ENCODE measurements around the gene P4HB. TPM values are rescaled to one million over a fixed set of nuclear protein-coding genes. Genes with fewer than 3 reads are reported as not detected.
"Not testable (repeated sequence)": the region's sequence is repeated elsewhere in the genome, so short reads cannot be mapped to it uniquely, and the experiment has no call there.

The P4HB gene
- total RNA-seq, 2 donors from 2014 or later: 506 to 602 TPM

GRCh38 chr17:81851423-81851822 lies 8.9 kb downstream of the P4HB start:
- Mint-ChIP-seq H3K27me3 (no peaks in the 10 kb centered on the region), H3K4me1 (no peaks in the 10 kb centered on the region), H3K4me3 (no peak overlapping the region), H3K36me3 (ENCODE audit: low read depth) (peaks cover 97% of the 10 kb centered on the region), H3K9me3 (no peaks in the 10 kb centered on the region), H3K27ac (no peak overlapping the region)
- no peak for ATAC-seq (replicated peaks)

- Mint-ChIP-seq H3K9me3 (no peaks in the 10 kb centered on the region), H3K4me3 (no peak overlapping the region), H3K27me3 (no peaks in the 10 kb centered on the region), H3K36me3 (ENCODE audit: low read depth) (peaks cover 94% of the 10 kb centered on the region), H3K27ac (no peak overlapping the region), H3K4me1 (no peaks in the 10 kb centered on the region)
- no peak for ATAC-seq (replicated peaks)
Observed at GRCh38 chr17:81849457-81849856, 10.9 kb downstream of the P4HB start.

GRCh38 chr17:81846743-81847689 lies 13.3 kb downstream of the P4HB start:
- no peaks in the 10 kb centered on the region for H3K9me3 Mint-ChIP-seq
- no peak for ATAC-seq (replicated peaks)
- no peak overlapping the region for H3K4me3 Mint-ChIP-seq
- no peaks in the 10 kb centered on the region for H3K4me1 Mint-ChIP-seq
- H3K27ac Mint-ChIP-seq: no peak overlapping the region
- peaks cover 85% of the 10 kb centered on the region for H3K36me3 Mint-ChIP-seq (ENCODE audit: low read depth)
- H3K27me3 Mint-ChIP-seq: no peaks in the 10 kb centered on the region

GRCh38 chr17:81845881-81846742 lies 14.2 kb downstream of the P4HB start:
- H3K4me1 Mint-ChIP-seq: no peaks in the 10 kb centered on the region
- ATAC-seq (replicated peaks): no peak
- no peak overlapping the region for H3K4me3 Mint-ChIP-seq
- no peaks in the 10 kb centered on the region for H3K9me3 Mint-ChIP-seq
- no peaks in the 10 kb centered on the region for H3K27me3 Mint-ChIP-seq
- H3K36me3 Mint-ChIP-seq (ENCODE audit: low read depth): peaks cover 76% of the 10 kb centered on the region
- H3K27ac Mint-ChIP-seq: no peak overlapping the region

DNA sequence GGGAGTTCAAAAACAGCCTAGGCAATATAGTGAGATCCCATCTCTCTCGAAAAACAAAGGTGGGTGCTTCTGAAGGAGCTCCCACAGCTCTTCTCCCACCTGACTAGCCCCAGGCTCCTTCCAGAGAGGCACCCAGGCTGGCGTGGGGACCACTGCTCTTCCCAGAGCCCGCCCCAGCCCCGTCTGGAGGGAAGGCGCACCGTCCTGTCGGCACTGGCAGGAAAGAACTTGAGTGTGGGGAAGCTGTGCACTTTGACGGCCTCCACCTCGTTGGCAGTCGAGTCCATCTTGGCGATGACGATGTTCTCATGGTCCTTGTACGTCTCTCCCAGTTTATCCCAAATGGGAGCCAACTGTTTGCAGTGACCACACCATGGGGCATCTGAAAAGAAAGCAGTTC lies 15.0 kb downstream of the P4HB start:
- no peak overlapping the region for H3K4me3 Mint-ChIP-seq
- H3K4me1 Mint-ChIP-seq: no peaks in the 10 kb centered on the region
- H3K27ac Mint-ChIP-seq: no peak overlapping the region
- no peaks in the 10 kb centered on the region for H3K27me3 Mint-ChIP-seq
- no peaks in the 10 kb centered on the region for H3K9me3 Mint-ChIP-seq
- ATAC-seq (replicated peaks): no peak
- H3K36me3 Mint-ChIP-seq (ENCODE audit: low read depth): peaks cover 69% of the 10 kb centered on the region

DNA sequence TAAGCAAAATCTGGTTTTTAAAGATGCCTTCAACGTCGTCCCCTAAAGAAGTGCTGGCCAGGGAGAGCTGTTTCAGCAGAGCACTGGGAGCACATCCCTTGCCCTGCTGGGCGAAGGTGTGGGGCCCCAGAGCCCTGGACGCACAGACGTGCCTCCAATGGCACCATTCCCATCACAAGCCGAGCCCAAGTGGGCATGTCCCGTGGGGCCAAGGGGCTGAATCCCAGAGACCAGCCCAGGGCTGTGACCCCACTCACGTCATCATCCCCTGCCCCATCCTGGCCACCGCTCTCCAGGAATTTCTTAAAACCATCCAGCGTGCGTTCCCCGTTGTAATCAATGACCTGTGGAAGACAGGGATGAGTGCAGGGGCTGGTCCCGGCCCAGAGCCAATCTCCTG lies 15.4 kb downstream of the P4HB start:
- H3K27me3 Mint-ChIP-seq: no peaks in the 10 kb centered on the region
- no peak overlapping the region for H3K27ac Mint-ChIP-seq
- no peaks in the 10 kb centered on the region for H3K4me1 Mint-ChIP-seq
- no peak overlapping the region for H3K4me3 Mint-ChIP-seq
- peaks cover 64% of the 10 kb centered on the region for H3K36me3 Mint-ChIP-seq (ENCODE audit: low read depth)
- ATAC-seq (replicated peaks): no peak
- no peaks in the 10 kb centered on the region for H3K9me3 Mint-ChIP-seq

DNA sequence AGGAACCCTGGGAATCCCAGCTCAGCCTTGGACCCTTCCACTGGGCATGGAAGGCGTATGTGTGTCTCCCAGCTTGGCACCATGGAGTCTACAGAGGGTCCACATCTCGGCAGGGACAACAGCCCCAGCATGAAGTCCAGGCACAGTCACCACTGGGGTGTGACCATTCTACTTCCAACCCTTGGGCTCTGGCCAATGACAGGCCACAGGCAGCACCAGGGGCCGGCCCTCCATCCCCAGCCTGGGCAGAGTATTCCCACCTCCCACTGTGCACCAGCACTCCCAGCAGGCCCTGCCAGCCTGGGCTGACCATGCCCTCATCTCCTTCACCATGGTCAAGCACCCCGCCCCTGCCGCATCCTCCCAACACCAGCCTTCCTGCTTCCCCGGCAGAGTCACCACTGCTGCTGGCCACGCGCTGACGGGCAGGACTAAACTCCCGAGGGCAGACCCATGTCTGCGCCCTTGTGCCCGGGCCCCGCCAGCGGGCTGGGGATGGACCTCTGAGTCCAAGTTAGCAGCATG lies 15.9 kb downstream of the P4HB start:
- peaks cover 60% of the 10 kb centered on the region for H3K36me3 Mint-ChIP-seq (ENCODE audit: low read depth)
- no peak overlapping the region for H3K4me3 Mint-ChIP-seq
- no peaks in the 10 kb centered on the region for H3K4me1 Mint-ChIP-seq
- H3K27me3 Mint-ChIP-seq: no peaks in the 10 kb centered on the region
- ATAC-seq (replicated peaks): peak; percentile 14
- H3K27ac Mint-ChIP-seq: no peak overlapping the region
- no peaks in the 10 kb centered on the region for H3K9me3 Mint-ChIP-seq

- Mint-ChIP-seq H3K4me3 (no peak overlapping the region), H3K4me1 (no peaks in the 10 kb centered on the region), H3K9me3 (no peaks in the 10 kb centered on the region), H3K36me3 (ENCODE audit: low read depth) (peaks cover 54% of the 10 kb centered on the region), H3K27ac (no peak overlapping the region), H3K27me3 (no peaks in the 10 kb centered on the region)
- ATAC-seq (replicated peaks): no peak
Observed at GRCh38 chr17:81843713-81844326, 16.5 kb downstream of the P4HB start.

GRCh38 chr17:81842725-81843504 lies 17.4 kb downstream of the P4HB start:
- Mint-ChIP-seq H3K4me3 (no peak overlapping the region), H3K36me3 (ENCODE audit: low read depth) (peaks cover 47% of the 10 kb centered on the region), H3K9me3 (no peaks in the 10 kb centered on the region), H3K4me1 (no peaks in the 10 kb centered on the region), H3K27me3 (no peaks in the 10 kb centered on the region), H3K27ac (no peak overlapping the region)
- peak; percentile 17 for ATAC-seq (replicated peaks)

DNA sequence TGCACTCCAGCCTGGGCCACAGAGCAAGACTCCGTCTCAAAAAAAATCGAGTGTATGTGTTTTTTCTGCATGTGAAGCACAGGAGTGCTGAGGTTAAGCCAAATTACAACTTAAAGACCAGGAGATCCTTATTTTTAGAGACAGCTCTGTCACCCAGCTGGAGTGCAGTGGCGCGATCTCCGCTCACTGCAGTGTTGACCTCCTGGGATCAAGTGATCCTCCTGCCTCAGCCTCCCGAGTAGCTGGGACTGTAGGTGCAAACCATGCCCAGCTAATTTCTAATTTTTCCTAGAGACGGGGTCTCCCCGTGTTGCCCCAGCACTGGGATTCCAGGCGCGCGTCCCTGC lies 18.0 kb downstream of the P4HB start:
- Mint-ChIP-seq H3K4me1 (no peaks in the 10 kb centered on the region), H3K9me3 (no peaks in the 10 kb centered on the region), H3K27ac (no peak overlapping the region), H3K4me3 (no peak overlapping the region), H3K27me3 (no peaks in the 10 kb centered on the region), H3K36me3 (ENCODE audit: low read depth) (peaks cover 42% of the 10 kb centered on the region)
- no peak for ATAC-seq (replicated peaks)

- H3K4me3 Mint-ChIP-seq: no peak overlapping the region
- no peaks in the 10 kb centered on the region for H3K9me3 Mint-ChIP-seq
- no peak overlapping the region for H3K27ac Mint-ChIP-seq
- ATAC-seq (replicated peaks): no peak
- no peaks in the 10 kb centered on the region for H3K4me1 Mint-ChIP-seq
- H3K36me3 Mint-ChIP-seq (ENCODE audit: low read depth): peaks cover 37% of the 10 kb centered on the region
- H3K27me3 Mint-ChIP-seq: no peaks in the 10 kb centered on the region
Observed at GRCh38 chr17:81841866-81842265, 18.5 kb downstream of the P4HB start.

GRCh38 chr17:81840826-81841778 lies 19.2 kb downstream of the P4HB start:
- Mint-ChIP-seq H3K9me3 (no peaks in the 10 kb centered on the region), H3K27me3 (no peaks in the 10 kb centered on the region), H3K36me3 (ENCODE audit: low read depth) (peaks cover 29% of the 10 kb centered on the region), H3K4me1 (no peaks in the 10 kb centered on the region), H3K27ac (no peak overlapping the region), H3K4me3 (no peak overlapping the region)
- ATAC-seq (replicated peaks): no peak

- not testable (repeated sequence) for H3K4me1 Mint-ChIP-seq; ATAC-seq (replicated peaks); H3K27ac Mint-ChIP-seq; H3K9me3 Mint-ChIP-seq; H3K4me3 Mint-ChIP-seq; H3K27me3 Mint-ChIP-seq
- peaks cover 21% of the 10 kb centered on the region for H3K36me3 Mint-ChIP-seq (ENCODE audit: low read depth)
Observed at GRCh38 chr17:81840059-81840458, 20.3 kb downstream of the P4HB start.
